Hepatic stellate cell (primary cell): ENCODE measurements around the gene SRM.

Source experiments
- DNase-seq: peaks from one replicate; pipeline ENCODE4 v3.0.0; 2011; ENCODE audit warnings: low spot score

SRM gene

DNA sequence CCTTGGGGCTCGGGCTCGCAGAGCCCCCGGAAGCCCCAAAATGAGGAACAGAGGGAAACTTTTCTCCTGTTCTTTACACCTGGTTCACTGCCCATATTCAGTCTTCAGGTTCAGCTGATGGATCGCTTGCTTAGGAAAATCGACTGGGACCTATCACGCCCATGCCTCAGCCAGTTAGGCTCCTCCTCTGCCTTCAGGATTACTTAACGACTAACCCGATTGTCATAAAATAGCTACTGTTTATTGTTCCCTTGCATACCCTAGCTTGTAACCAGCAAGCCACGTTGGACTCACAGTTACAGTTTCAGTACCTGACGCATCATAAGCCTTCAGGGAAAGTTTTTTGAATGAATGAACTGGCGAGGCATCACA is 46.7 kb downstream of the SRM start:
- no peak for DNase-seq

DNA sequence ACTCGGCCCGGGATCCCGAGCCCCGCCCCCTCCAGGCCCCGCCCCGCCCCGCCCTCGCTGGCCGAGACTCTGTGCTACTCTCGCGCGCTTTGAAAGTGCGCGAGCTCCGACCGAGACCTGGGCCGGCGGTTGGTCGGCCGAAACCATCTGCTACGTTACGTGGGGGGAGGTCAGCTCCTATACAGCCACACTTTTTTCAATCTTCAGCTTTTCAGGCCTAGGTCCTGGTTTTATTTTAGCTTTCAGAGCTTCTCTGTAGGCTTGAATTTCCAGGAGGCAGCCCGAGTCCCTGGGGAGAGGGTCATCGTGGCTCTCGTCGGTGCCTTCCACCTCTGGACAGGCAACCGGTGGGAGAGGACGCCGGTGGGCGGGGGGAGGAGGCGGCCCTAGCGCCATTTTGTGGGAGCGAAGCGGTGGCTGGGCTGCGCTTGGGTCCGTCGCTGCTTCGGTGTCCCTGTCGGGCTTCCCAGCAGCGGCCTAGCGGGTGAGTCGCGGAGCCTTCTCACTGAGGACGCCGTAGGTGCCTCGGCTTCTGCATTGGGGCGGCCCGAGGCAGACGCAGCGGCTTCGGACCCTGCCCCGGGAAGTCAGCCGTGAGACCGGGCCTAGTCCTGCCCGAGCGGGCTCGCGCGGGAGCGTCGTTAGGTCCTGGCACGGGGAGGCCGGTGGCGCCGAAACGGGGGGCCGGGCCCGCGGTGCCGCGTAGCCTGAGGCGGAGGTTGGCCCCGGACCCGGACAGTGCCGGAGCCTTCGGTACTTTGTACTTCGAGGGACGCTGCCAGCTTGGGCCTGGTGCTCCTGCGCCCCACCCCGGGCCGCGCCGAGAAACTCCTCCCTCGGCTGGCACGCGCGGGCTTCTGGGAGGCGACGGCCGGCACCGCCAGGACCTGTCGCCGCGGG is 47.3 kb downstream of the SRM start, which contains the start of gene TARDBP:
Gene TARDBP, plus strand, starts transcription at position 395 of the 900 bp plus-strand sequence. CDS start 1,074 bp downstream, outside the sequence.
- DNase-seq = peak; percentile 95
